ENCODE data around the gene DISC1.

DNA sequence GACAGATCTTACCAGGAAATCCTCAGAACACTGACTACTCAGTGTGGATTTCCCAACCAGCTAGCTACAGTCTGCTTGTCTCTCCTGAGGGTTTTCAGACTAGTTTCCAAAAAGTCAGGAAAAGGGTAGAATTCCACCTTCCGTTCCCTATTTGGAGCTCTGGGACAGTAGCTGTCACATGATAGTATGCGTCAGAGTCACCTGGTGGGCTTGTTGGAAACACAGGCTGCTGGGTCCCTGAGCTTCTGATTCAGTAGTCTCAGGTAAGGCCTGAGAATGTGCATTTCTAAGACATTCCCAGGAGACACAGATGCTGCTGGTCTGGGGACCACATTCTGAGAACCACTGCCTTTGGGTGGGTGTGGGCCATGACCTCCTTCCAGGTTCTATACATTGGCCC, 272.5 kb downstream of the DISC1 start:
- TF ChIP-seq CREB1 (CRISPR knock-in tag; IDR thresholded peaks at IDR 0.05; ENCODE audit: low read depth) (no peak), ZNF114 (CRISPR knock-in tag; IDR thresholded peaks at IDR 0.05) (no peak), CTCF (conservative IDR thresholded peaks at IDR 0.05; ENCODE audit: low read depth in 2 of 2) (no peak)
